Activated CD4-positive, alpha-beta T cell treated with anti-CD3 and anti-CD28 coated beads, Interleukin-2, Interleukin-4, amounts not matched to agents 100 ng/mL and 50 ng/mL, durations not matched to agents 16 hours and 8 hours (primary cell): ENCODE results near the gene TRAPPC14.
"Not testable (repeated sequence)": the region's sequence is repeated elsewhere in the genome, so short reads cannot be mapped to it uniquely, and the experiment has no call there.

Experiments used
- DNase-seq: peaks from one replicate; pipeline ENCODE4 v3.0.0-alpha.2; 2020; ENCODE audit warnings: low spot score

Gene TRAPPC14

GRCh38 chr7:100153708-100154535 is 4.6 kb downstream of the TRAPPC14 start:
- DNase-seq, result no peak

DNA sequence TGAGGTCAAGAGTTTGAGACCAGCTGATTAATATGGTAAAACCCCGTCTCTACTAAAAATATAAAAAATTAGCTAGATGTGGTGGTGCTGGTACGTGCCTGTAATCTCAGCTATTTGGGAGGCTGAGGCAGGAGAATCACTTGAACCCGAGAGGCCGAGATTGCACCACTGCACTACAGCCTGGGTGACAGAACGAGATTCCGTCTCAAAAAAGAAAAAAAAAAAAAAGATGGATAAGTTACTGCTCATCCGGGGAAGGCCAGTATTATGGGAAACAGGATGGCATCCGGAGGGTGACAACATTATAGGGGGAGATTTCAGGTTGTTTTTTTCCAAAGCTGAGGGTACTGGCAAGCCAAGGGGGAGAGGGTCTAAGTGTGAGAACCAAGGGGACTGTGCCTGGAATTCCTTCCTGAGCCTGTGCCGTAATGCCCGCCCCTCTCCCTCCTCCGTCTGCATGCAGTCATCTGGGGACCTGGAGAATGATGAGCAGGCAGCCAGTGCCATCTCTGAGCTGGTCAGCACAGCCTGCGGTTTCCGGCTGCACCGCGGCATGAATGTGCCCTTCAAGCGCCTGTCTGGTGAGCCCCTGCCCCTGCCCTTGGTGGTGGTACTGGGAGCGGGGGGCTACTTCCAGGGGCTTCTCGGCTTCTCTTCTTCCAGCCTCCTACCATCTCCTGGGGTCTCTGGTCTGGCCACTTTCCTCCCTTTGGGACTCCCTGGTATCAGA is 5.4 kb downstream of the TRAPPC14 start:
- DNase-seq, result no peak

DNA sequence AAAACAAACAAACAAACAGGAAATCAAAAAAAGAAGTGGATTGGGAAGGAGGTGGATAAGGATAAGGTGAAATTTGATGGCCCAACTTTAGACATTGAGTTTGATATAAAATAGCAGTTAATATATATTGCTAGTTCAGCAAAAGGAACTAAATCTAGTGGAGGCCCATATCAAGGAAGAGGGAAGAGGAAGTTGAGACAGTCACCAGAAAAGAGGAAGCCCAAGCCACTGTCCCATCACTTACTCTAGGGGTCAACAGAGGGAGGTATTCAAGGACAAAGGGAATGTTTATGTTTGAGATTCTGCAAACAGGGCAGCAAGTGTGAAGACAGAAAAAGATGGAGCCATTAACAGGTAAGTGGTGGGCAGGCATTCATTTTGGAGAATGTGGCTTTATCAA is 6.1 kb downstream of the TRAPPC14 start:
- DNase-seq, result no peak

- peak; percentile 100 for DNase-seq
Observed at GRCh38 chr7:100148559-100149328, 9.8 kb downstream of the TRAPPC14 start, which contains the start of gene LAMTOR4. Gene LAMTOR4, plus strand, starts transcription at chr7:100148918. Its CDS starts 55 bp downstream, at chr7:100148973.

GRCh38 chr7:100148225-100148558 is 10.3 kb downstream of the TRAPPC14 start:
- no peak for DNase-seq

GRCh38 chr7:100147278-100147677 is 11.2 kb downstream of the TRAPPC14 start:
- no peak for DNase-seq

DNA sequence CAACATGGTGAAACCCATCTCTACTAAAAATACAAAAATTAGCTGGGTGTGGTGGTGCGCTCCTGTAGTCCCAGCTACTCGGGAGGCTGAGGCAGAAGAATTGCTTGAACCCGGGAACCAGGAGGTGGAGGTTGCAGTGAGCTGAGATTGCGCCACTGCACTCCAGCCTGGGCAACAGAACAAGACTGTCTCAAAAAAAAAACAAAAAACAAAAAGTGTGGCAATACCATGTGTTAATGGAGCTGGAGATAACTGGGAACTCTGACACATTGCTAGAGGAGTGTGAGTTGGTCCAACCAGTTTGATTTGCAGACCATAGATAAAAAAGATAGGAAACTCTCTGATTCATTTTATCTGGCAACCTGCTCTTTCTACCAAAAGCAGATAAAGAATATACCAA is 12.2 kb downstream of the TRAPPC14 start:
- DNase-seq, result not testable (repeated sequence)

DNA sequence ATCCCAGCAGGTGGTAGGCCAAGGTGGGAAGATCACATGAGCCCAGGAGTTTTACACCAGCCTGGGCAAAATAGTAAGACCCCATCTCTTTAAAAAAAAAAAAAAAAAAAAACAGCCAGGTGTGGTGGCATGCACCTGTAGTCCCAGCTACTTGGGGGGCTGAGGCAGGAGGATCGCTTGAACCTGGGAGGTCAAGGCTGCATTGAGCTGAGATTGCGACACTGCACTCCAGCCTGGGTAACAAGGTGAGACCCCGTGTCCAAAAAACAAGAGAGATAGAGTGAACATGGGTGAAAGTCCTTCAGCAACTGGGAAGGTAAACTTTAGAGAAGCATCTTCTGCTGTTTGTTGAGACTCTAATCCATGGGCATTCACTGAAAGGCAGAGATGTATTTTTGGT is 16.1 kb downstream of the TRAPPC14 start:
- no peak for DNase-seq

DNA sequence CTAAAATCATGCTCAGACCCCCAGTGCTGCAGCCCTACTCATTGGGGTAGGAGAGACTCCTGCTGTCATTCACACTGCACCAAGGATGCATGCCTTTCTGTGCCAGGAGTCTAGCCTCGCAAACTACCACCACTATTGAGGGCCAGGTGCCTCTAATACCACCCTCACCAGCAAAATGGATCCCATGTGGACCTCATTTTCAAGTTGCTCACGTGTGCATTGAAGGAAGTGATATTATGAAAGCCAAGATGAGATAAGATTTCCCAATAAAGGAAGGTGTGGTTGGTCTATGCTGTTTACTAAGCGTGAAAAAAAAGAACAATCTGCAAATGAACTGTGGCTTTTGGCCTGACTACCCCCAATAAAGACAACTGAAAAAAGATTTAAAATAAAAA is 17.0 kb downstream of the TRAPPC14 start:
- no peak for DNase-seq

GRCh38 chr7:100137851-100138760 is 20.4 kb downstream of the TRAPPC14 start:
- no peak for DNase-seq

DNA sequence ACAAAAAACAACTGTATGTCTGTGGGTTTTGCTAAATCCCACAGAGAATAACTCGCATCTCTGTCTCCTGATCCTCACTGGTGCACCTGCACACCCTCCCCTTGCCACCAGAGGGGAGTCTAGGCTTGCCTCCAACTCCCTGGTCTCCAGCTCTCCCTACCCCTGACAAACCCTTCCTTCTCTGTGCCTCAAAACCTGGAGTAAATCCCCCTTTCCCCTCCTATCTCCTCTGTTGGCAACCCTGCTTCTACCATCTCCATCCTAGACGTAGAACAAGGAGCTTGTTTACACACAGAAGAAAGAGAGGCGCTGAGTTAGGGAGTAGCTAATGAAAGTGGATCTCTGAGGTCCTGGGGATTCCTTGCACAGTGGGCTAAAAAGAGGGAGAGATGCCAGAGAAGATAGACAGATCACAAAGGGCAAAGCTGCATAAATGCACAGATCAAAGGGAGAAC is 25.8 kb downstream of the TRAPPC14 start:
- DNase-seq, result peak; percentile 71

DNA sequence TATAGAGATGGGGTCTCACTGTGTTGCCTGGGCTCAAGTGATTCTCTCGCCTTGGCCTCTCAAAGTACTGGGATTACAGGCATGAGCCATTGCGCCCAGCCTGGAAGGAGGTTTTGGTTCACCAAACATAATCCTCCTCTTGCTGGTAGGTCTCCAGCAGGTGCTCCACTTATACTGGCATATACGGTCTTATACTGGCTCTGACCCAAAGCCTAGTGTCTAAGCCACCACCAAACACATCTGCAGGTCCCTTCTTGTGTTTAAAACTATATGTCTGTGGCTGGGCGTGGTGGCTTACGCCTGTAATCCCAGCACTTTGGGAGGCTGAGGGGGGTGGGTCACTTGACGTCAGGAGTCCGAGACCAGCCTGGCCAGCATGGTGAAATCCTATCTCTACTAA is 26.4 kb downstream of the TRAPPC14 start:
- no peak for DNase-seq

DNA sequence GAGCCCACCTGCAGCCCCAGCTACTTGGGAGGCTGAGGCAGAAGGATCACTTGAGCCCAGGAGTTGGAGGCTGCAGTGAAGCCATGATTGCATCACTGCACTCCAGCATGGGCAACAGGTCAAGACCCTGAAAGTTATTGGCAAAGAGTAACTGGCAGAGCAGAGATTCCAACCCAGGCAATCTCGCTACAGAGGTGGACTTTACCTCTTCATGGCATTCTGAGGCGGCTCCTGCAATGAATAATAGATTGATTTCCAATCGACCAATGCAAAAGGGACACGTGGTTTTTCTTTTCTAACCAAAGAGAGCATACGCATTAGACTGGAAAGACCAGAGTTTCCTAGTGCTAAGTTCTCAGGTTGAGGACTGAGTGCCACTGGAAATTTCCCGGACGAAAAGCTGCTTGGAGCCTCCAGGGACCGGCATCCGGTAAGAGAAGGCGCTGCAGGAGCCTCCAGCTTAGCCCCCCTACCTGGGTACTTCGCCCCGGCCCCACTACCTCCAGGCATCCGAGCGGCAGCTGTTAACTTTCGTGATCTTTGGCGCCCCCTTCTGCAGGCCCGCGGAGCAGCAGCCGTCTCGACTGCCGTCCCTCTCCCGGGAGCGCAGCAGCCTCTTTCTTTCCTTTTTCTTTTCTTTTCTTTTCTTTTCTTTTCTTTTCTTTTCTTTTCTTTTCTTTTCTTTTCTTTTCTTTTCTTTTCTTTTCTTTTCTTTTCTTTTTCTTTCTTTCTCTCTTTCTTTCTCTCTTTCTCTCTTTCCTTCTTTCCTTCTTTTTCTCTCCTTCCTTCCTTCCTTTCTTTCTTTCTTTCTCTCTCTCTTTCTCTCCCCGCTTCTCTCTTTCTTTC is 27.7 kb downstream of the TRAPPC14 start:
- peak; percentile 82 for DNase-seq

DNA sequence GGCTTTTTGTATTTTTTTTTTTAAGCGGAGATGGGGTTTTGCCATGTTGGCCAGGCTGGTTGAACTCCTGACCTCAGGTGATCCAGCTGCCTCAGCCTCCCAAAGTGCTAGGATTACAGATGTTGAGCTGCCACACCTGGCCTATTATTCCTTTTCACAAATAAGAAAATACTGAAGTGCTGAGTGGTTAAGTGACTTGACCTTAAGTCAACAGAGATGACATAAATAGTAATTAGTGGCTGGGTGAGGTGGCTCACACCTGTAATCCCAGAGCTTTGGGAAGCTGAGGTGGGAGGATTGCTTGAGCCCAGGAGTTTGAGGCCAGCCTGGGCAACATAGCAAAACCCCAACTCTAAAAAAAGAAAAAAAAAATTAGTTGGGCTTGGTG is 28.3 kb downstream of the TRAPPC14 start:
- not testable (repeated sequence) for DNase-seq

GRCh38 chr7:100128637-100128963 is 29.9 kb downstream of the TRAPPC14 start:
- no peak for DNase-seq

DNA sequence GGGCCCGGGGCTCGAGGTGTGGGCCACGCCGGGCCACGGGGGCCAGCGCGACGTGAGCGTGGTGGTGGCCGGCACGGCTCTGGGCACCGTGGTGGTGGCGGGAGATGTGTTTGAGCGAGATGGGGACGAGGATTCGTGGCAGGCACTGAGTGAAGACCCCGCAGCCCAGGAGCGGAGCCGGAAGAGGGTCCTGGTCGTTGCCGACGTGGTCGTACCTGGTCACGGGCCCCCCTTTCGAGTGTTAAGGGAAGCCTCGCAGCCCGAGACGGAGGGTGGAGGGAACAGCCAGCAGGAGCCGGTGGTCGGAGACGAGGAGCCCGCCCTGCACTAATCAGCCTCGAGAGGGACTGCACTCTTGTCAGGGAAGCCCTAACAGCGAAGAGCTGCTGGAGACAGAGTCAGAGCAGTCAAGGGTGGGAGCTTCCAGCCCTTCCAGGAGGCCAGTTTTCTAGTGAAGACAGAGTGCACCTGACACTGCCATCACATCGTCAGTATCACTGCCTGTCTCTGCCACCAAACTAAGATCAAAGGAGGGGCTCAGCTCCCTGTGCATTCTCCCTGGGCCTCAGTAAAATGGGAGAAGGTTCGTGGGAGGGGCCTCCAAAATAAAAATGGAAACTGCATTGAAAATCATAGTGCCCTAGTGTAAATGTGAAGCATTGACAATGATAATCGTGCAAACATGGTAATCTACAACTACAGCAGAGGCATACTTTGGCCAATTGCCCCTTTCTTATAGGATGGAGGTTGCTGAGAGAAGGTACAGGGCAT is 30.5 kb downstream of the TRAPPC14 start:
- DNase-seq, result no peak

DNA sequence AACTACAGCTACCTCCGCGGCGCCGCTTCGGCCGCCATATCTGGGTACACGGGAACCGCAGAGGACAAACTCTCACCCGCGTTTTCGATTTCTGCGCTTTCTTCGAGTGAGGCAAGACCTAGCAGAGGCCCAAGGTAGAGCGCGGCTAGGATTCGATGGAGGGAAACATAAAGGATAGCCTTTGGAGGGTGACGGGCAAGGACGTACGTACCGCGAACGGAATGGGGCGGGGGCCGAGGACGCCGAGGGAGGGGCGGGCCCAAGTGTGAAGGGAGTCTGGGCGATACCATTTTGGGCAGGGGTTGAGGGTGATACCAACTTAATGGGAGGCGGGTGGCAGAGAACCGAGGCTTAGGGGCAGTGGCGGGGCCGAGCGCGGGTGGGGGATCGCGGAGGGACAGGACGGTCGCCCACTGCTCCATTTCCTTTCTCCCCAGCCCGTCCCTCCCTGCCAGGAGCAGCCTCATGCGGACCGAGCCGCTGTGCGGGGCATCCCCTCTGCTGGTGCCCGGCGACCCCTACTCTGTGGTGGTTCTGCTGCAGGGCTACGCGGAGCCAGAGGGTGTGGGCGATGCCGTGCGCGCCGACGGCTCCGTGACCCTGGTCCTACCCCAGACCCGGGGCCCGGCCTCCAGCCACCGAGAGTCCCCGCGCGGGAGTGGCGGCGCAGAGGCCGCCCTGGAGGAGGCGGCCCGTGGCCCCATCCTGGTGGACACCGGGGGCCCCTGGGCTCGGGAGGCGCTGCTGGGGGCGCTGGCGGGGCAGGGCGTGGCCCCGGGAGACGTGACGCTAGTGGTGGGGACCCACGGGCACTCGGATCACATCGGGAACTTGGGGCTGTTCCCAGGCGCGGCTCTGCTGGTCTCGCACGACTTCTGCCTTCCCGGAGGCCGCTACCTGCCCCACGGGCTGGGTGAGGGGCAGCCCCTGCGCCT is 31.3 kb downstream of the TRAPPC14 start, which contains the start of gene MBLAC1:
MBLAC1 (plus strand) TSS at position 37 of the 935 bp plus-strand sequence; CDS start at position 466, 429 bp downstream.
- peak; percentile 93 for DNase-seq

DNA sequence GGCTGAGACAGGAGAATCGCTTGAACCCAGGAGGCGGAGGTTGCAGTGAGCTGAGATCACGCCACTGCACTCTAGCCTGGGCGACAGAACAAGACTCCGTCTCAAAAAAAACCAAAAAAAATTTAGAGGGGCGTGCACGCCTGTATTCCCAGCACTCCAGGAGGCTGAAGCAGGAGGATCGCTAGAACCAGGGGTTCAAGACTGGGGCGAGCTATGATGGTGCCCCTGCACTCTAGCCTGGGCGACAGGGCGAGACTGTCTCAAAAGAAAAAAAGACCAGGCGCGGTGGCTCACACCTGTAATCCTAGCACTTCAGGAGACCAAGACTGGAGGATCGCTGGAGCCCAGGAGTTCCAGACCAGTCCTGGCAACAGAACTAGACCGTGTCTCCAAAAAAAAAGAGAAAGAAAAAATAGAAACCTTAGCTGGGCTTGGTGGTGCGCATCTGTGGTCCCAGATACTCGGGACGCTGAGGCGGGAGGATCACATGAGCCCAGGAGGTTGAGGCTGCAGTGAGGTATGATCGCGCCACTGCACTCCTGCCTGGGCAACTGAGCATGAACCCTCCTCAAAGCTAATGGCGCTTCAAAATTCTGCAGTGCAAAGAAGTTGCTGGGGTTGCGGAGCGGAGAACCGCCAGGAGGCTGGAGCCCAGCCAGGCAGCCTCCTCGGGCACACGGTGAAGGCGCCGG is 32.1 kb downstream of the TRAPPC14 start:
- DNase-seq, result no peak
